ENCODE data around the gene SH3BP5L.

Gene SH3BP5L

DNA sequence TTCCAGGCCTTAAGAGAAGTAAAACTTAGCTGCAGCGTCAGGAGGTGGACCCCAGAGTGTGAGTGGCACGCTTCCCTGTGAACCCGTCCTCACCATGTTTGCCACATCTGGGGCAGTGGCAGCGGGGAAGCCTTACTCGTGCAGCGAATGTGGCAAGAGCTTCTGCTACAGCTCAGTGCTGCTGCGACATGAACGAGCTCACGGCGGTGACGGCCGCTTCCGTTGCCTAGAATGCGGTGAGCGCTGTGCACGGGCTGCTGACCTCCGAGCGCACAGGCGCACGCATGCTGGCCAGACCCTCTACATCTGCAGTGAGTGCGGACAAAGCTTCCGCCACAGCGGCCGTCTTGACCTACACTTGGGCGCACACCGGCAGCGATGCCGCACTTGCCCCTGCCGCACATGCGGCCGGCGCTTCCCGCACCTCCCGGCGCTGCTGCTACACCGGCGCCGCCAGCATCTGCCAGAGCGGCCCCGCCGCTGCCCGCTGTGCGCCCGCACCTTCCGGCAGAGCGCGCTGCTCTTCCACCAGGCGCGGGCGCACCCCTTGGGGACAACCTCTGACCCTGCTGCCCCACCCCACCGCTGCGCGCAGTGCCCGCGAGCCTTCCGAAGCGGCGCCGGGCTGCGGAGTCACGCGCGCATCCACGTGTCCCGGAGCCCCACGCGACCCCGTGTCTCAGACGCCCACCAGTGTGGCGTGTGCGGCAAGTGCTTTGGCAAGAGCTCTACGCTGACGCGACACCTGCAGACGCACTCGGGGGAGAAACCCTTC, 21.7 kb upstream of the SH3BP5L start:
- no peak for DNase-seq (ENCODE audit: low read depth)
- H3K4me3 ChIP-seq (ENCODE audit: low read length), result no peak overlapping the region
- TF ChIP-seq, protein P1, sequence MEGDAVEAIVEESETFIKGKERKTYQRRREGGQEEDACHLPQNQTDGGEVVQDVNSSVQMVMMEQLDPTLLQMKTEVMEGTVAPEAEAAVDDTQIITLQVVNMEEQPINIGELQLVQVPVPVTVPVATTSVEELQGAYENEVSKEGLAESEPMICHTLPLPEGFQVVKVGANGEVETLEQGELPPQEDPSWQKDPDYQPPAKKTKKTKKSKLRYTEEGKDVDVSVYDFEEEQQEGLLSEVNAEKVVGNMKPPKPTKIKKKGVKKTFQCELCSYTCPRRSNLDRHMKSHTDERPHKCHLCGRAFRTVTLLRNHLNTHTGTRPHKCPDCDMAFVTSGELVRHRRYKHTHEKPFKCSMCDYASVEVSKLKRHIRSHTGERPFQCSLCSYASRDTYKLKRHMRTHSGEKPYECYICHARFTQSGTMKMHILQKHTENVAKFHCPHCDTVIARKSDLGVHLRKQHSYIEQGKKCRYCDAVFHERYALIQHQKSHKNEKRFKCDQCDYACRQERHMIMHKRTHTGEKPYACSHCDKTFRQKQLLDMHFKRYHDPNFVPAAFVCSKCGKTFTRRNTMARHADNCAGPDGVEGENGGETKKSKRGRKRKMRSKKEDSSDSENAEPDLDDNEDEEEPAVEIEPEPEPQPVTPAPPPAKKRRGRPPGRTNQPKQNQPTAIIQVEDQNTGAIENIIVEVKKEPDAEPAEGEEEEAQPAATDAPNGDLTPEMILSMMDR (conservative IDR thresholded peaks at IDR 0.05; ENCODE audit: low read depth, low read length), result no peak

DNA sequence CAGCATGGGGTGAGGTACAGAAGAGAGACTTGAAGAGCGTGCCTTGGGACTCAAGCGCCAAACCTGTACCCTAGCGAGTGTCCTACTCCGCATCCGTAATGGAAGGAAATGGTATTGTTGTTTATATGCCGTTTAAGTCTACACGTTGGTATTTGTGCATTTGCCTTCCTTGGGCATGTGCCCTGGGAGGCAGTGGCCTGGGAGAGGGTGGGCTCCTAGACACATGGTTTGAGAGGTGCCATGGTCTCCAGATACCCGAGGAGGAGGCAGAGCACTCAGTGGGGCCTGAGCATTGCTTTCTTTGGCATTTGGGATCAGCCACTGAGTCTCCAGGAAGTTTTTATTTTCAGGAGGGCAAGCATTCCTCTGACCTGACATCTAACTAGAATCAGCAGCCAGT, 18.8 kb upstream of the SH3BP5L start:
- DNase-seq (ENCODE audit: low read depth), result no peak
- no peak overlapping the region for H3K4me3 ChIP-seq (ENCODE audit: low read length)
- TF ChIP-seq, protein P1 (conservative IDR thresholded peaks at IDR 0.05; ENCODE audit: low read depth, low read length), result no peak

DNA sequence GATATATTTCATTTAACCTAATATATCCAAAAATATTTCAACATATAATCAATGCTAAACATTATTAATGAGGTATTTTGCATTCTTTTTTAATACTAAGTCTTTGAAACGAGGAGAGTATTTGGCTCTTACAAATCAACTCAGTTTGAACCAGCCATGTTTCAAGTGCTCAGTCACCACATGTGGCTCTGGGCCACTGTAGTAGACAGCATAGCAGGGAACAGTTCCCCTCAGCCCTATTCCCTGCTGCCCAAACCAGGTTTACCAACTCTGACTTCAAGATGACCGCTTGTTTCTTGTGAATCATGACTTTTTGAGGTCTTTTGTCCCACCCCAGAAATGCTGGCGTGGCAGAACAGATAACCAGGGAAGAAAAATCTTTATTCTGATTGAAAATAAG, 18.0 kb upstream of the SH3BP5L start:
- no peak for DNase-seq (ENCODE audit: low read depth)
- no peak overlapping the region for H3K4me3 ChIP-seq (ENCODE audit: low read length)

DNA sequence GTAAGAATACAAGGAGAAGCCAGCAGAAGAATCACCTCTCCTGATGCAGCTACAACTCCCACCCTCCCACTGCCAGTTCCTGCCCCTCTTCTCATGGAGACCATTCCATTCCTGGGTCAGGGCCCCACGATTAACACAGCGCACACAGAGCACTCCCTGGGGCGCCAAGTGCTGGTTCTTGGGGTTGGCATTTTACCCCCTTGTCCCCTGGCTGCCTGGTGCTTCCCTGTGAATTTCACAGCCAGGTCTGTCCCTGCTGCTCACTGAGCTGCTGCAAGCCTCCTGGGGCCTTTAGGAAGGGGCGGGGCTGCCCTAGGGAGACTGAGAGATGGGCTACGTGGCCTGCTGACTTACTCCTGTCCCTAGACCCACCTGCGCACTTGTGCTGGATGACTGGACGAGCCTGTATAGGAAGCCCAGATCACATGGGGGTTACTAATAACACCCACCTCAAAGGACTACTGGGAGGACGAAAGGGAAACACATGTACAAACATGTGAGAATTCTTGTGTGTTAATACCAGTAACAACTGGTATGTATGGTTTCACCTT, 17.1 kb upstream of the SH3BP5L start:
- TF ChIP-seq, protein P1 (conservative IDR thresholded peaks at IDR 0.05; ENCODE audit: low read depth, low read length), result no peak
- H3K4me3 ChIP-seq (ENCODE audit: low read length), result no peak overlapping the region
- no peak for DNase-seq (ENCODE audit: low read depth)

More for the DNA sequence above, 18.0 kb upstream of the SH3BP5L start:
- TF ChIP-seq, protein P1 (conservative IDR thresholded peaks at IDR 0.05; ENCODE audit: low read depth, low read length), result no peak

DNA sequence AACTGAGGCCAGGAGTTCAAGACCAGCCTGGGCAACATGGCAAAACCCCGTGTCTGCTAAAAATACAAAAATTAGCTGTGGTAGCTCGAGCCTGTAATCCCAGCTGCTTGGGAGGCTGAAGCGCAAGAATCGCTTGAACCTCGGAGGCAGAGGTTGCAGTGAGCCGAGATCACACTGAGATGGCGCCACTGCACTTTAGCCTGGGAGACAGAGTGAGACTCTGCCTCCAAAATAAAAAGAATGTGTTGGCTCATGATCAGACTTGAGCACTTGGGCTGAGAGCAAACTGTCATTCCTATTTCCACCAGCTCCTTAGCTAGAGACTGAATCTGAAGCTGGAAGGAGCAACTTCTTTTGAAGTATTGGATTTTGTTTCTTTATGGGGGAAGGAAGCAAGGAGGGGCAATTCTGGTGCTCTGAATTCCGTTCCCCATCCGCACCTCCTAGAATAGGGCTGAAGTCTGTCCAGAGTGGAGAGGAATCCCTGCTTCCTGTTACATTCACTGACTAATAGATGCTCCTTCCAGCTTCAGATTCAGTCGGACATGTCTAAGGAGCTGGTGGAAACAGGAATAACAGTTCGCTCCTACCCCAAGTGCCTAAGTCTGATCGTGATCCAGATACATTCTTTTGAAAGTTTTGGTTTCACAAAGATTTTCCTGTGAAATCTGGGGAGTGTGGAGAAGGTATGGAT, 16.1 kb upstream of the SH3BP5L start:
- no peak for DNase-seq (ENCODE audit: low read depth)
- no peak overlapping the region for H3K4me3 ChIP-seq (ENCODE audit: low read length)
- TF ChIP-seq, protein P1 (conservative IDR thresholded peaks at IDR 0.05; ENCODE audit: low read depth, low read length), result peak; percentile 65

DNA sequence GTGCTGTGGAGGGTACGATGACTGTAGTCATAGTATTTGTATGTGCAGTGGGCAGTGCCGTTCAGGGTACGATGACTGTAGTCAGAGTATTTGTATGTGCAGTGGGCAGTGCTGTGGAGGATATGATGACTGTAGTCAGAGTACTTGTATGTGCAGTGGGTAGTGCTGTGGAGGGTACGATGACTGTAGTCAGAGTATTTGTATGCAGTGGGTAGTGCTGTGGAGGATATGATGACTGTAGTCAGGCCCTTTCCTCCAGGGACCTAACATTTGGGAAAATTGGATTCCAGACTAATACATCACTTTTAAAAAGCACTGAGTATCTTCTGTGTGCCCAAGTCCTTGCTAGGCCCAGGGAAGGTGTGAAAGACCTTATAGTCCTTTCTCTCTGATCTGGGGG, 15.2 kb upstream of the SH3BP5L start:
- TF ChIP-seq, protein P1 (conservative IDR thresholded peaks at IDR 0.05; ENCODE audit: low read depth, low read length), result no peak
- no peak for DNase-seq (ENCODE audit: low read depth)
- no peak overlapping the region for H3K4me3 ChIP-seq (ENCODE audit: low read length)
